Activated CD8-positive, alpha-beta T cell treated with anti-CD3 and anti-CD28 coated beads for 36 hours (primary cell): Measurements from ENCODE around the gene B4GALNT1. TPM values are rescaled to one million over a fixed set of nuclear protein-coding genes. Genes with fewer than 3 reads are reported as not detected.
"Not testable (repeated sequence)": the region's sequence is repeated elsewhere in the genome, so short reads cannot be mapped to it uniquely, and the experiment has no call there.

Source experiments
- ATAC-seq: fragments of 200-7000 bp; cut with Tn5 transposase; one replicate; pipeline ENCODE4 v1.10.0; 2021; ENCODE audit warnings: mild to moderate bottlenecking, moderate library complexity
- CTCF ChIA-PET: fragments of 350-600 bp; sonication (Branson Sonifier 250); formaldehyde crosslinking; loops from one replicate; lab custom pipeline; 2021; ENCODE audit warnings: antibody characterized with exemption; lab: Charles Lee
- POLR2A ChIA-PET: fragments of 350-600 bp; sonication (Branson Sonifier 250); formaldehyde crosslinking; loops from one replicate; lab custom pipeline; 2021; ENCODE audit warnings: antibody characterized with exemption; lab: Charles Lee
- DNase-seq: peaks from one replicate; pipeline ENCODE4 v3.0.0-alpha.2; 2020
- H3K27ac Mint-ChIP-seq: one replicate; pipeline ENCODE4 v1.8.0; 2021; ENCODE audit warnings: mild to moderate bottlenecking, mixed read lengths
- H3K27me3 Mint-ChIP-seq: one replicate; pipeline ENCODE4 v1.8.0; 2021; ENCODE audit warnings: mixed read lengths
- H3K36me3 Mint-ChIP-seq: one replicate; pipeline ENCODE4 v1.8.0; 2021; ENCODE audit warnings: low read depth, mixed read lengths
- H3K4me1 Mint-ChIP-seq: one replicate; pipeline ENCODE4 v1.8.0; 2021; ENCODE audit warnings: low read depth, mixed read lengths
- H3K4me3 Mint-ChIP-seq: one replicate; pipeline ENCODE4 v1.8.0; 2021; ENCODE audit warnings: mild to moderate bottlenecking, moderate library complexity, mixed read lengths
- H3K9me3 Mint-ChIP-seq: one replicate; pipeline ENCODE4 v1.8.0; 2021; ENCODE audit warnings: mixed read lengths
- CTCF ChIP-seq: fragments of 200-600 bp; IDR thresholded peaks from one replicate; pipeline ENCODE4 v1.8.0; 2022; ENCODE audit warnings: antibody characterized with exemption, mild to moderate bottlenecking
- intact Hi-C: fragments of 100-400 bp; cut with micrococcal nuclease; formaldehyde crosslinking; loops from one replicate; pipeline ENCODE4 v1.10.0; 2022
- total RNA-seq, 2 experiments: library from RNA; stranded (reverse); gene quantifications; one replicate each; pipeline ENCODE4 v1.2.3, GENCODE V29; 2021

B4GALNT1 gene
- total RNA-seq, 2 experiments from 2014 or later = 0.61 to 1.4 TPM

- no peak for ATAC-seq
- Mint-ChIP-seq H3K36me3 (no peaks in the 10 kb centered on the region), H3K9me3 (peaks cover 3% of the 10 kb centered on the region), H3K4me3 (no peak overlapping the region), H3K27me3 (peaks cover 7% of the 10 kb centered on the region), H3K27ac (no peak overlapping the region), H3K4me1 (no peaks in the 10 kb centered on the region)
- no peak for DNase-seq
- intact Hi-C loops = no loop called here
- POLR2A ChIA-PET = interaction anchor here (0.6 kb wide), 1 partner anchor 96 kb away, joined by 4 read pairs; no protein-coding TSS in a partner anchor
- no peak for TF ChIP-seq CTCF
- CTCF ChIA-PET = interaction anchor here (1.1 kb wide), 1 partner anchor 73 kb away, joined by 4 read pairs; no protein-coding TSS in a partner anchor
Observed at GRCh38 chr12:57655541-57656240, 22.7 kb upstream of the B4GALNT1 start.

DNA sequence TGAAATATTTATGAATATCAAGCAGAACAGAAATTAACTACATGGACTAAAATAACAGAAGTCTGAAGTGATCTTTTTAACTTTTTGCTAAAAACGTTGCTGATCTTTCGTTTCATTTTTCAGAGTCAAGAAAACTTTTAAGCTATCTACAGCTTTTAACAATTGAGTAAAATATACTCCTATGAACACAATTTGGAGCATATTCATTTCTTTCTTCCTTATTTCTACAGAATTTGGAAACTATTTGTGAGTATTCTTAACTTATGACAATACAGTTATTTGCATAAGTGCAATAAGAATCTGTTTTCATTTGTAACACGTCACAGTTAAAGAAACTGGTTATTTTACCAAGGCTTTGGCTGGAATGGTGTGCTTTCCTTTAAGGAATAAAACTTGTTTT is 21.0 kb upstream of the B4GALNT1 start:
- Mint-ChIP-seq H3K9me3 (peaks cover 3% of the 10 kb centered on the region), H3K27me3 (peaks cover 4% of the 10 kb centered on the region), H3K4me3 (no peak overlapping the region), H3K27ac (no peak overlapping the region), H3K4me1 (no peaks in the 10 kb centered on the region), H3K36me3 (no peaks in the 10 kb centered on the region)
- ChIA-PET POLR2A (interaction anchor here (1.3 kb wide), 1 partner anchor 13 kb away, joined by 3 read pairs; no protein-coding TSS in a partner anchor), CTCF (interaction anchor here (1.3 kb wide), 1 partner anchor 12 kb away, joined by 5 read pairs; no protein-coding TSS in a partner anchor)
- TF ChIP-seq CTCF = no peak
- no peak for ATAC-seq
- DNase-seq = no peak
- intact Hi-C loops = no loop called here

DNA sequence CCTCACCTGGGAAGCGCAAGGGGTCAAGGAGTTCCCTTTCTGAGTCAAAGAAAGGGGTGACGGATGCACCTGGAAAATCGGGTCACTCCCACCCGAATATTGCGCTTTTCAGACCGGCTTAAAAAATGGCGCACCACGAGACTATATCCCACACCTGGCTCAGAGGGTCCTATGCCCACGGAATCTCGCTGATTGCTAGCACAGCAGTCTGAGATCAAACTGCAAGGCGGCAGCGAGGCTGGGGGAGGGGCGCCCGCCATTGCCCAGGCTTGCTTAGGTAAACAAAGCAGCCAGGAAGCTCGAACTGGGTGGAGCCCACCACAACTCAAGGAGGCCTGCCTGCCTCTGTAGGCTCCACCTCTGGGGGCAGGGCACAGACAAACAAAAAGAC is 13.7 kb upstream of the B4GALNT1 start:
- POLR2A ChIA-PET, H3K9me3 Mint-ChIP-seq, H3K4me1 Mint-ChIP-seq, H3K4me3 Mint-ChIP-seq, H3K27ac Mint-ChIP-seq, H3K27me3 Mint-ChIP-seq, intact Hi-C loops, H3K36me3 Mint-ChIP-seq, DNase-seq, ATAC-seq: not testable (repeated sequence)
- CTCF ChIA-PET = interaction anchor here (0.7 to 1.1 kb wide), 2 partner anchors 26 to 71 kb away, joined by 3 to 4 read pairs; no protein-coding TSS in a partner anchor

DNA sequence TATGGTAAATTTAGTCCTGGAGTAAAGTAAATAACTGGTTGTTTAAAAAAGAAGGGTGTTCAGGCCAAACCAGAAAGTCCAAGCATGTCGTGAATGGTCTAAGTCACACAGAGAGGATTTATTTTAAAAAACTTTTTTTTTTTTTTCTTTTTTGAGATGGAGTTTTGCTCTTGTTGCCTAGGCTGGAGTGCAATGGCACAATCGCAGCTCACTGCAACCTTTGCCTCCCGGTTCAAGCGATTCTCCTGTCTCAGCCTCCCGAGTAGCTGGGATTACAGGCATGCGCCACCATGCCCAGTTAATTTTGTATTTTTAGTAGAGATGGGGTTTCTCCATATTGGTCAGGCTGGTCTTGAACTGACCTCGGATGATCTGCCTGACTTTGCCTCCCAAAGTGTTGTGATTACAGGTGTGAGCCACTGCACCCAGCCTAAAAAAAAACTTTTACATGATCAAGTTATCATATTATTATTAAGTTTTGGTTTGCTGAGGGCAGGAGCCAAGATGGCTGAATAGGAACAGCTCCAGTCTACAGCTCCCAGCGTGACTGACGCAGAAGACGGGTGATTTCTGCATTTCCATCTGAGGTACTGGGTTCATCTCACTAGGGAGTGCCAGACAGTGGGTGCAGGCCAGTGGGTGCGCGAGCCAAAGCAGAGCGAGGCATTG is 13.1 kb upstream of the B4GALNT1 start:
- H3K27me3 Mint-ChIP-seq, POLR2A ChIA-PET, H3K27ac Mint-ChIP-seq, H3K4me3 Mint-ChIP-seq, intact Hi-C loops, H3K4me1 Mint-ChIP-seq, H3K9me3 Mint-ChIP-seq, DNase-seq, ATAC-seq, H3K36me3 Mint-ChIP-seq: not testable (repeated sequence)
- CTCF ChIA-PET = interaction anchor here (0.7 to 2.8 kb wide), 3 partner anchors 19 to 71 kb away, joined by 3 to 9 read pairs (median 4); no protein-coding TSS in a partner anchor

GRCh38 chr12:57641699-57642442 is 8.9 kb upstream of the B4GALNT1 start:
- H3K36me3 Mint-ChIP-seq = peaks cover 1% of the 10 kb centered on the region
- H3K9me3 Mint-ChIP-seq = peaks cover 4% of the 10 kb centered on the region
- no peak overlapping the region for H3K27ac Mint-ChIP-seq
- intact Hi-C loops = no loop called here
- ATAC-seq = no peak
- DNase-seq = no peak
- H3K4me3 Mint-ChIP-seq = no peak overlapping the region
- CTCF ChIA-PET = interaction anchor here (0.8 to 2.2 kb wide), 9 partner anchors 9 to 59 kb away, joined by 4 to 6 read pairs (median 5); partner anchors contain the start of genes B4GALNT1 and OS9
- TF ChIP-seq CTCF = no peak
- H3K27me3 Mint-ChIP-seq = peaks cover 3% of the 10 kb centered on the region
- no peaks in the 10 kb centered on the region for H3K4me1 Mint-ChIP-seq
- POLR2A ChIA-PET = no interaction called here
